ENCODE data around the gene SEC14L6.
A peak's percentile ranks its signal among the peaks of the same experiment; 100 is the strongest.

SEC14L6 gene

DNA sequence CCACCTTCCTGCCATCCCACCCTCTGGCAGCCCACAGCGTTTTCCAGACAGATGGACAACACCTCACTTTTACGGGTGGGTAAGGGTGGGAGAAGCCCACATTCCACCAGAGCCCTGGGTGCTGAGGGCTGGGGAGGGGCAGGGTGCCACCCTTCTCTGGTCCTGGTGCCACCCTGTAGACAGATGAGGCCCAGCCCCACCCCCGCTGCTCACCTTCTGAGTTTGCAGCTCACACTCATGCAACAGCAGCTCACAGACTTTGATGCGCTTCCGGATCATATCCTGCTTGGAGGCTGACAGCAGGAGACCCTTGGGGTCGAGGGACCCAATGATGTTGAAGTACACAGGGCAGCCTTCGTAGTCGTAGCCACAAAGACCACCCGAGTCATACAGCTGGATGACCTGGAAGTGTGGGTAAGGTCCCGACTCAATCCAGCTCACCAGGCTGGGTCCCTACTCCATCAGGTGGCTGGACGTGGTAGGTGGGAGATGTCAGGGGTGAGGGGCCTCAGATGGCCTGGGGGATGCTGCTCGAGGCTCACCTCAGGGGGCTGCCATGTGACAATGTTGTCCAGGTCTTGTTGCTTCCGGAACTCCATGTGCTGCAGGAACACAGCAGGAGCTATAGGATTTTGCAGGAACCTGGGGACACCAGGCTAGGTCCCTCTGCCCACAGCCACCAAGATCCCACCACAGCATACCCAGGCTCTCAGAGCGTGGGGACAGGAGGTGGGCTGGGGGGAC lies 51.3 kb downstream of the SEC14L6 start:
- DNase-seq (ENCODE audit: low spot score), result no peak

DNA sequence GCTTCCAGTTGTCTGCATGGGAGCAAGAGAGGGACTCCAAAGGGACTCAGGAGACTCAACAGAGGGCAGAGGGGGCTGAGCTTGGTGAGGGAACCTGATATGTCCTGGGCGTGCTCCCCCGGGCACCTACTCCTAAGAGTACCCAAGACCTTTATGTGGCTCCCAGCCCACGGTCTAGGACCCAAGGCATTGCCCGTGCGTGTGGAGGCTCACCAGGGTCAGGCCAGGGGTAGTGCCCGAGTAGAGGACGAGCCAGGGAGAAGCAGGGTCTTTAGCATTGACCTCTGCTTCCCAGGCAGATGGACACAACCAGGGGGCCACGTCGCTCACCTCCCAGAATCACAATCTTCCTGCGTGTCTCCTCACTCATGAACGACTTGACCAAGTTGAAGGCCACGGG lies 54.4 kb downstream of the SEC14L6 start:
- DNase-seq (ENCODE audit: low spot score), result no peak

DNA sequence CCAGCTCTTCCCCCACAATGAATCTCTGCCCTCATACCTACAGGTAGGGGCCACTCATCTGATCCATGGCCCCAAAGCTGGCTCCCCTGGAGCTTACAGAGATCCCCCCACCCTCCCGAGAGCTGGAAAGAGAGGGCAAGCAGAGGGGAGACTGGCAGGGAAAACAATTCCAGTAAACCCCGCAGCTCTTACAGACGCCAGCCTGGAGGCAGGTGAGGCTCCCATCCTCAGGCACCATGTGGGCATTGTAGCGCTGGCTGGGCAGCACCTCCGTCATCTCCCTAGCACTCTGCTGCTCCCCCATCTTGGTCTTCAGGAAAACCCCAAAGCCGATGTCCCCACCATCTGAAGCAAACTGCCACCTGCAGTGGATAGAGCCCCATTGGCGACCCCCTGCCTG lies 55.2 kb downstream of the SEC14L6 start:
- no peak for DNase-seq (ENCODE audit: low spot score)

DNA sequence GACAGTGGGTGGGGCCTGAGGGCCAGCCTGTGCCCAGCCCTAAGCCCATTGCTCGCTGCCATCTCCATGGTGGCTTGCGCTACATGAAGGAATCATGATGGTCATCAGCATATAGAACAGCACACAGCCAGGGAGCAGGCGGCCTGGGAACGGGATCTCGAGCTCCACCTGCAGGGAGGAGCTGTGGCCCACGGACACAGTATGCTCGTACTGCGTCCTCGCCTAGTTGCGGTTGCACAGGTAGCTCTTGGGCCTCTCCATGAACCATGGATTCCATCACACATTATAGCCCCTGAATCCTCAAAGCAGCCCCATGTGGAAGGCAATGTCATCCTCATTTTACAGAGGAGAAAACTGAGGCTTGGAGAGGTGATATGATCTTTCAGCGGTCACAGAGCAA lies 56.1 kb downstream of the SEC14L6 start:
- peak; percentile 5 for DNase-seq (ENCODE audit: low spot score)

DNA sequence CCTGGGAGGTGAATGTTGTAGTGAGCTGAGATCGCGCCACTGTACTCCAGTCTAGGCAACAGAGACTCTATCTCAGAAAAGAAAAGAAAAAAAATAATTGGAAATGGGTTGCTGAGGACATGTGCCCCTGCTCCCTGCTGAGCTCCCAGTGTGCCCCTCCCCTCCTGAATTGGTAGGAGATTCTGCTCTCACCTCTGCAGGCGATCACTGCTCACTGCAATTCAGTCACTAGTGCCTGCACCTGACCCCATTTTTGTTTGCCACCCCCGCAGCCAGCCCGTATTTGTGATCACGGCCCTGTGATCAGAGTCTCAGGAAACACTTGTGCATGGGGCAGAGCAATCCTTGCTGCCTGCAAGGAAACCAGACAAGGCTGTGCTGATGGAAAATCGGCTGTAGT lies 58.4 kb downstream of the SEC14L6 start:
- no peak for DNase-seq (ENCODE audit: low spot score)

DNA sequence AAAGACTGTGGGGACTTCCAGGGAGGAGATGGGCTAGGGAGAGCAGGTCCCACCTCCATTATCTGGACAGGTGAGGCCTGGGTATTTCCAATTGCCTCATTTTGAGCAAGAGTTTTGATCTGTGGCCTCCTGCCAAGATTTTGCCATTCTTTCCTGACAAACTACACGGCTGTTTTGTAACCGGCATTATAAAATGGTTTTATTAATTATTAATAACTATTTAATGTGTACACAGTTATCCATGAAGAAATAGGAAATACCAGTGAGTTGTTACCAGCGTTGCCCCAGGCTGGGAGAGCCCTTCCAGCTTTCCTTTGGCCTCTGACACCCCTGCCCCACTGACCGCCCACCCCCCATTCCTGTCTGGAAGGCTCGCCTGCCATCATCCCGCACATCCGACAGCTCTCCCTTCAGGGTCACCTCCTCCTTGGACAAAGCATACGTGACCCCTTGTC lies 59.9 kb downstream of the SEC14L6 start:
- DNase-seq (ENCODE audit: low spot score), result no peak

DNA sequence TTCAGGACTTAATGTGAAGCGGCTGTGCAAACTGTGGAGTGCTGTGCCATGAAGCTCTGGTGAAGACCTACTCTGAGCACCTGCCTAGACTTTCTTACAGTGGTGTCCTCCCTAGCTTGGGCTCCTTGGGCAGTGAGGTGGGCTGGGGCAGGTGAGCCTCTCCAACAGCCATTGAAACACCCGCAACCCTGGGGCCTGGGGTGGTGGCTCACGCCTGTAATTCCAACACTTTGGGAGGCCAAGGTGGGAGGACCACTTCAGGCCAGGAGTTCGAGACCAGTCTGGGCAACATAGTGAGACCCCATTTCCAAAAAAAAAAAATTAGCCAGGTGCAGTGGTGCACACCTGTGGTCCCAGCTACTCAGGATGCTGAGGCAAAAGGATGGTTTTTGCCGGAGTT lies 60.4 kb downstream of the SEC14L6 start:
- no peak for DNase-seq (ENCODE audit: low spot score)

DNA sequence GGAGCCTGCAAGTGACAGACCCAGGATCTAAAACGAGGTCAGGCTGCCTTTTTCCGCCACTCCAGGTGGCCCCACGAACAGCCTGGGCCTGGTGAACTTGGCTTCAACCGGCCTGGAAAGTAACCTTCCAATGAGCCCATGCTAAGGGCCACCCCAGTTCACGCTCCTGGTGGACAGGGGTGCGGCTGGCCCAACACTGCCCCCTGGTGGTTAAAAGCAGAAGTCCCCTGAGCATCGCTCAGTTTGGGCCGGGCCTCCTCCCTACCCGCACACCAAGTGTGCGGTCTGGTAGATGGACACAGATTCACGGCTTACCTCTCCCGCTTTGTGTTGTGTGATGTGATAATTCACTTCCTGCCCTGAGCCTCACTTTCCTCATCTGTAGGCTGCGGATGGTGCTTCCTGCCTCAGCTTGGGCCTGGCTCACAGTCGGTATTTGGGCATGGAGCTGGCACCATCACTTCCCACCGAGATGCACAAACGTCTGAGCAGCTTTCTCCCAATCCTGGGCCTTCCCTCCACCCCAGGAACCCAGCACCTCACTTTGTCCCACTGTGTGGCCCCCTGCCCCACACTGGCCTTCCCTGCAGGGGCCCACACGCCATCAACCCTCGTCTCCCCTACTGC lies 61.1 kb downstream of the SEC14L6 start:
- peak; percentile 47 for DNase-seq (ENCODE audit: low spot score)

DNA sequence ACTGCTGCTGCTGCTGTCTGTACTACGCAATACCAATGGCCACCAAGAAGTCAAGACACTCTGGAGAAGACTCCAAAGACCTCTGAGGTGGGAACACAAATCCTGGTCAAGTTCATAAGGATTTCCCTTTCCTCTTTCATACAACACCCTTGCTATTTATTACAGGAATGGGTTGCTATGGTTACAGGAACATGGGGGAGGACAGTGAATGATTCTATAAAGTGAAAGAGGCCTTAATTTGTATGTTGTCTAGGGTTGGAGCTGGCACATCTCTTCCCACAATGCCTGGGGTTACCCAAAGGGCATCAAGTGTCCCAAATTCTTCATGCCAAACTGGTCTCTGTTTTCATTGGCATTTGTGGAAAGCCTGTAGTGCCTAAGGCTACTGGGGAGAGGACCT lies 63.4 kb downstream of the SEC14L6 start:
- DNase-seq (ENCODE audit: low spot score), result no peak

DNA sequence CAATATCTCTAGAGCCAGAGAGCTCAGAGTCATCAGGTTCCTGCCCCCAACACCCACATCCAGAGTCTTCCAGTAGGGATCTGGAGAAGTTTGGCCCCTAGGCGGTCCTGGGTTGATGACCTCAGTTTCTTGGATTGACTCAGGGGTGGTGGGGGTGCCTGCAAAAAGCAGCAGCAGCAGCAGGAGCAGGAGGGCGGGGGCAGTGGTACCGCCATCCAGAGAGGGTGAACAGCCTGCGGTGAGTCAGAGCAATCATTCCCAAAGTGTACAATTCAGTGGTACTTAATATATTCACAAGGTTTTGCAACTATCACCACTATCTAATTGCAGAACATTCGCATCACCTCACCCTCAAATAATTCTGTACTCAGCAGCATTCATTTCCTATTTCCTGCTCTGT lies 64.8 kb downstream of the SEC14L6 start:
- DNase-seq (ENCODE audit: low spot score), result no peak

DNA sequence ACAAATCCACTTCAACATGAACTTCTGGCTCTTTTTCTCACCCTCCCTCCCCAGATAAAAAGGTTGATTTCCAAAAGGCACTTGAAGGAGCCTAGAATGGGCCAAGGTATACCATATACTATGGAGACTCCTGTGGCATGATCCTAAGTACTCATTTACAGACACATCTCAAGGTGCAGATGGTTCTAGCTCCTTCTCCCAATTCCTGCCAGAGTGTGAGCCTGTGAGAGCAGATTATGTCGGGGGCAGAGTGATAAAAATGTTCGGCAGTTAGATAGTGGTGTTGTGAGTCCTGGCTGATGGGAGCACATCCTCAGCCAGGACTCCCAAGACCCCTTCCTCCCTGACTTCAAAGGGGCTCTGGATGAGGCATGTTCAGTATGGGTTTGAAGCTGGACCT lies 66.6 kb downstream of the SEC14L6 start:
- DNase-seq (ENCODE audit: low spot score), result no peak

DNA sequence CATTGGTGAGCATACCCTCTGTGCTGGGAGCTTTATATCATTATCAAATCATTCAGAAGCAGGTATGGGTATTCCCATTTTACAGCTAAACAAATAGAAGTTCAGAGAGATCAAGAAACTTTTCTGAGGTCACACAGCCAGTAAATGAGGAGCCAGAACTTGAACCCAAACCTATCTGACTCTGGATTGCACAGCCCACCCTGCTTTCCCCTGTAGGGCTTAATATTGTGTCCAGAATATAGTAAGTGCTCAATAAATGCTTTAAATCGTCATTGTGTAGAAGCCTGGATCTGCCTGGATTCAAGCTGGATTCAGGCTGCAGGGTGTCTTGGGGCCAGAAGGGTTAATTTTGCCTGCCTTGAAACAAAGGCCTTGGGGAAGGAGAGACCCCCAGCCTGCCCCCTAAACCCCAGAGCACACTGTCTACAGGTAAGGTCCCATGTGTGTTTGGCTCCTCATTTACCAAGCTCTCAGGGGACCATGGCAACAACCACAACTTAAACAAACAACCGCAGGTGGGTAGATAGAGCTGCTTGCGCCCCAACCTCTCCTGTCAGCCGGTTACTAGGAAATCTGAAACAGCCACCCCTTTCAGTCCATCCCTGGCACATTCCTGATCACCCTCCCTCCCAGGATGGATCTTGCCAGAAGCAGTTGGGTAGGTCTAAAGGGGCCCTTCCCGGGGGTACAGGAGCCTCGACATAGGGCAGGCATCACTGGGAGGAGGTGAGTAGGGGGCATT lies 71.7 kb downstream of the SEC14L6 start:
- no peak for DNase-seq (ENCODE audit: low spot score)

DNA sequence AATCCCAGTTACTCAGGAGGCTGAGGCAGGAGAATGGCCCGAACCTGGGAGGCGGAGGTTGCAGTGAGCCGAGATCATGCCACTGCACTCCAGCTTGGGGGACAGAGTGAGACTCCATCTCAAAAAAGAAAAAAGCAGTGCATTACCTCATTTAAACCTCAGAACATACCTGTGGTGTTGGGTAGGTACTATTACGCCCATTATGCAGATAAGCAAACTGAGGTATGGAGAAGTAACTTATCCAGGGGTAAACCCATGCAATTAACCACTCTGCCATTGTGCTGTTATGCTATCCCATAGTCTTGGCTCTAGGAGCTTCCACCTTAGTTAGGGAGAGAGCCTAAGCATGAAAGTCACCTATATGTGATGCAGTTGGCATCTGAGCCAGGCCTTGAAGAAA lies 72.4 kb downstream of the SEC14L6 start:
- DNase-seq (ENCODE audit: low spot score), result no peak

DNA sequence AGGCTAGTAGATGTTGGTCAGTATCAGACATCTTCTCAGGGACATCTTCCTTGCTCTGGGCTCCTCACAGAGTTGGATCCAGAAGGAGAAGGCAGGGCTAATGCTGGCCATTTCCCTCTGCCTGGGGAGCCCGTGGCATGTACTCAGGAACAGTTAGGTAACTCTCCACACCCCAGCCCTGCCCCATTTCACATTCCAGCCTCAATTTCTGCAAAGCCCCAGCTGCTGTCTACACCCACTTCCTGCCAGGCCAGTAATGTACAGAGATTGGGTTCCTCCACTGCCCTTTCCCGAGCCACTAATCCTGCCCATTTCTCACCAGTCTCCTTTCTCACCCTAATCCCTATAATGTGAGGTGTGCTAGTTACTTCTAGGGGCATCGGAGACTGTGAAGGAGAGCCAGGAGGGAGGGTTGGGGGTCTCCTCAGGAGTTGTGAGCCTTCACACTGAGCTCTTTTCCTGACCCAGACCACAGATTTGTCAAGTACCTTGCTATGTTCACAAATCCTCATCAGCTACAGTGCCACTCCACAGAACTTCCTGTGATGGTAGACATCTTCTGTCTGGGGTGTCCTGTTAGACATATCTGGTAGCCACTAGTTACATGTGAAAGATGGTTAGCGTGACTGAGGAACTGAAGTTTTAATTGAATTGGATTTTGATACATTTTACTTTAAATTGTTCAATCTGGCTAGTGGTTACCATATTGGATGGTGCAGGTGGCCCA lies 73.4 kb downstream of the SEC14L6 start:
- DNase-seq (ENCODE audit: low spot score), result no peak
